ENCODE results near the gene CHCT1.

DNA sequence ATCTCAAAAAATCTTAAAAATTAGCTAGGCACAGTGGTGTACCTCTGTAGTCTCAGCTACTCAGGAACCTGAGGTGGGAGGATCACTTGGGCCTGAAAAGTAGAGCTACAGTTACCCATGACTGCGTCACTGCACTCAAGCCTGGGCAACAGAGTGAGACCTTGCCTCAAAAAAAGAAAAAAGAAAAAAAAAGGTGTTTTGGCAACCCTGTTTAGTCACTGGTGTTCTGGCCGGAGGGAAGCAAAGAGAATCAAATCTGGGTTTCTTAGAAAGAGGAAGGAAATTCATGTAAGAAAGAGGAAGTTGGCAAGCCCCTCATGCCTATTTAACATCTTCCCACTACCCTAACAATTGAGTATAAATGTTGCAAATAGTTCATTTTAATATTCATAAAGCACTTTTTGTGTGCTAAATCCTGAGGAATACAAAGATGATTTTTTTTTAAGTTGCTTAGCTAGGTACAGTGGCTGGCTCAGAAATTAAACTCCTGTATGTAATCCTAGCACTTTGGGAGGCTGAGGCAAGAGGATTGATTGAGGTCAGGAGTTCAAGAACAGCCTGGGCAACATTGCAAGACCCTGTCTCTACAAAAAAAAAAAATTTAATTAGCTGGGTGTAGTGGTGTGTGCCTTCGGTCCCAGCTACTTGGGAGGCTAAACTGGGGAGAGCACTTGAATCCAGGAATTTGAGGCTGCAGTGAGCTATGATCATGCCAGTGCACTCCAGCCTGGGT lies 23.9 kb upstream of the CHCT1 start:
- TF ChIP-seq MYC (IDR thresholded peaks at IDR 0.05; ENCODE audit: low read depth, low read length) (no peak), EZH2 (IDR thresholded peaks at IDR 0.05; ENCODE audit: borderline replicate concordance, low read depth, low read length, severe bottlenecking) (no peak)
- TF ChIP-seq, protein P1, sequence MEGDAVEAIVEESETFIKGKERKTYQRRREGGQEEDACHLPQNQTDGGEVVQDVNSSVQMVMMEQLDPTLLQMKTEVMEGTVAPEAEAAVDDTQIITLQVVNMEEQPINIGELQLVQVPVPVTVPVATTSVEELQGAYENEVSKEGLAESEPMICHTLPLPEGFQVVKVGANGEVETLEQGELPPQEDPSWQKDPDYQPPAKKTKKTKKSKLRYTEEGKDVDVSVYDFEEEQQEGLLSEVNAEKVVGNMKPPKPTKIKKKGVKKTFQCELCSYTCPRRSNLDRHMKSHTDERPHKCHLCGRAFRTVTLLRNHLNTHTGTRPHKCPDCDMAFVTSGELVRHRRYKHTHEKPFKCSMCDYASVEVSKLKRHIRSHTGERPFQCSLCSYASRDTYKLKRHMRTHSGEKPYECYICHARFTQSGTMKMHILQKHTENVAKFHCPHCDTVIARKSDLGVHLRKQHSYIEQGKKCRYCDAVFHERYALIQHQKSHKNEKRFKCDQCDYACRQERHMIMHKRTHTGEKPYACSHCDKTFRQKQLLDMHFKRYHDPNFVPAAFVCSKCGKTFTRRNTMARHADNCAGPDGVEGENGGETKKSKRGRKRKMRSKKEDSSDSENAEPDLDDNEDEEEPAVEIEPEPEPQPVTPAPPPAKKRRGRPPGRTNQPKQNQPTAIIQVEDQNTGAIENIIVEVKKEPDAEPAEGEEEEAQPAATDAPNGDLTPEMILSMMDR (IDR thresholded peaks at IDR 0.05; ENCODE audit: extremely low read depth in 1 of 2, insufficient read depth in 1 of 2, low read depth in 1 of 2, low read length in 2 of 2), result no peak
